Parathyroid adenoma (tissue), 2 donors: ENCODE data around the gene GRAMD1C.

Experiments
- H2AFZ ChIP-seq: fragments of 300-600 bp; sonication (generic); one replicate; pipeline ENCODE4 v1.7.0; 2017; ENCODE audit warnings: antibody characterized with exemption, mild to moderate bottlenecking
- H3K27ac ChIP-seq: fragments of 300-600 bp; sonication (generic); one replicate; pipeline ENCODE4 v1.7.0; 2017
- H3K27me3 ChIP-seq: fragments of 300-600 bp; sonication (generic); one replicate; pipeline ENCODE4 v1.7.0; 2017; ENCODE audit warnings: low read length; ENCODE audit not compliant: control insufficient read depth, insufficient read depth
- H3K36me3 ChIP-seq: fragments of 300-600 bp; sonication (generic); one replicate; pipeline ENCODE4 v1.7.0; 2017; ENCODE audit warnings: low read length; ENCODE audit not compliant: control insufficient read depth, insufficient read depth
- H3K4me1 ChIP-seq: fragments of 300-600 bp; sonication (generic); one replicate; pipeline ENCODE4 v1.7.0; 2017; ENCODE audit warnings: control low read depth
- H3K4me2 ChIP-seq: fragments of 300-600 bp; sonication (generic); one replicate; pipeline ENCODE4 v1.7.0; 2017; ENCODE audit warnings: low read length
- H3K4me3 ChIP-seq: fragments of 300-600 bp; sonication (generic); one replicate; pipeline ENCODE4 v1.7.0; 2017; ENCODE audit warnings: low read depth, low read length
- H3K79me2 ChIP-seq: fragments of 300-600 bp; sonication (generic); one replicate; pipeline ENCODE4 v1.7.0; 2017; ENCODE audit warnings: control low read depth
- H3K9ac ChIP-seq: fragments of 300-600 bp; sonication (generic); one replicate; pipeline ENCODE4 v1.7.0; 2017; ENCODE audit warnings: mild to moderate bottlenecking
- H3K9me3 ChIP-seq: fragments of 300-600 bp; sonication (generic); one replicate; pipeline ENCODE4 v1.7.0; 2017; ENCODE audit warnings: low read length; ENCODE audit not compliant: control insufficient read depth
- TF ChIP-seq, protein P1 (sequence below): fragments of 300-600 bp; sonication (generic); IDR thresholded peaks from one replicate; pipeline ENCODE4 v1.7.0; 2017; ENCODE audit warnings: antibody characterized with exemption, mild to moderate bottlenecking
- donor health status: primary hyperparathyroidism.

GRAMD1C gene

GRCh38 chr3:113910966-113911365 is 72.4 kb downstream of the GRAMD1C start:
- TF ChIP-seq, protein P1, sequence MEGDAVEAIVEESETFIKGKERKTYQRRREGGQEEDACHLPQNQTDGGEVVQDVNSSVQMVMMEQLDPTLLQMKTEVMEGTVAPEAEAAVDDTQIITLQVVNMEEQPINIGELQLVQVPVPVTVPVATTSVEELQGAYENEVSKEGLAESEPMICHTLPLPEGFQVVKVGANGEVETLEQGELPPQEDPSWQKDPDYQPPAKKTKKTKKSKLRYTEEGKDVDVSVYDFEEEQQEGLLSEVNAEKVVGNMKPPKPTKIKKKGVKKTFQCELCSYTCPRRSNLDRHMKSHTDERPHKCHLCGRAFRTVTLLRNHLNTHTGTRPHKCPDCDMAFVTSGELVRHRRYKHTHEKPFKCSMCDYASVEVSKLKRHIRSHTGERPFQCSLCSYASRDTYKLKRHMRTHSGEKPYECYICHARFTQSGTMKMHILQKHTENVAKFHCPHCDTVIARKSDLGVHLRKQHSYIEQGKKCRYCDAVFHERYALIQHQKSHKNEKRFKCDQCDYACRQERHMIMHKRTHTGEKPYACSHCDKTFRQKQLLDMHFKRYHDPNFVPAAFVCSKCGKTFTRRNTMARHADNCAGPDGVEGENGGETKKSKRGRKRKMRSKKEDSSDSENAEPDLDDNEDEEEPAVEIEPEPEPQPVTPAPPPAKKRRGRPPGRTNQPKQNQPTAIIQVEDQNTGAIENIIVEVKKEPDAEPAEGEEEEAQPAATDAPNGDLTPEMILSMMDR, result no peak
- H3K9ac ChIP-seq, result no peak overlapping the region
- H3K4me1 ChIP-seq, result no peaks in the 10 kb centered on the region
- H3K9me3 ChIP-seq, result no peaks in the 10 kb centered on the region
- H3K27me3 ChIP-seq, result no peaks in the 10 kb centered on the region
- no peak overlapping the region for H3K4me2 ChIP-seq
- H3K4me3 ChIP-seq, result no peak overlapping the region
- H3K27ac ChIP-seq, result no peak overlapping the region
- no peaks in the 10 kb centered on the region for H3K79me2 ChIP-seq
- H2AFZ ChIP-seq, result no peak overlapping the region
- no peaks in the 10 kb centered on the region for H3K36me3 ChIP-seq

DNA sequence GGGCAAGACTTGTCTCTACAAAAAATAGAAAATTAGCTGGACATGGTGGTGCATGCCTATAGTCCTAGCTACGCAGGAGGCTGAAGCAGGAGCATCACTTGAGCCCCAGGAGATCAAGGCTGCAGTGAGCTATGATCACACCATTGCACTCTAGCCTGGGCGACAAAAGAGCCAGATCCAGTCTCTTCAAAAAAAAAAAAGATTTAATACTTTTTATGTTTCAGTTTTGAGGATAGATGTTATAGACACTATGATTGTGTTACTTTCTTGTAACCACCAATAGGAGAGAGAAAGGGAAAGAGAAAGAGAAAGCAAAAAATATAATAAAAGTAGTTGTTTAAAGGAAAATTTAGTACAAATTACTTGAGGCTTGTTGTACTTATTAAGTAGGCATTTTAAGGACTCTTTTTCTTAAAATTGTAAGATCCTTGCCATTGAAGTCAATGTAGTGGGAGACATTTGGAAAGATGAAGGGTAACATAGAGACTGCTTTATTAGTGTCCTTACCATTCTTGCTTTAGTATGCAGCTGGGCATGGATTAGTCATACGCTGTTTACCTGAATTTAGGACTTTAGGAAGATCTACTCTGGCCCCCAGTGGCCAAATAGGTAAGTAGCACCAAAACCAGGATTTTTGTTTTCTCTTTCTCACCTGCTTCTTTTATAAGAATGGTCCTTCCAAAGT is 74.1 kb downstream of the GRAMD1C start:
- Histone ChIP-seq H3K9ac (no peak overlapping the region), H3K4me3 (peak overlapping the region; percentile 2), H3K4me1 (no peaks in the 10 kb centered on the region), H3K27me3 (no peaks in the 10 kb centered on the region), H3K36me3 (no peaks in the 10 kb centered on the region), H3K4me2 (no peak overlapping the region), H3K79me2 (no peaks in the 10 kb centered on the region), H3K9me3 (no peaks in the 10 kb centered on the region), H3K27ac (no peak overlapping the region), H2AFZ (peak overlapping the region; percentile 43)
- TF ChIP-seq, protein P1, result peak; percentile 71

GRCh38 chr3:113914646-113915045 is 76.1 kb downstream of the GRAMD1C start:
- Histone ChIP-seq H3K4me1 (no peaks in the 10 kb centered on the region), H3K36me3 (no peaks in the 10 kb centered on the region), H3K79me2 (no peaks in the 10 kb centered on the region), H3K4me2 (no peak overlapping the region), H3K27ac (no peak overlapping the region), H2AFZ (no peak overlapping the region), H3K27me3 (no peaks in the 10 kb centered on the region), H3K9ac (no peak overlapping the region), H3K9me3 (no peaks in the 10 kb centered on the region), H3K4me3 (no peak overlapping the region)
- TF ChIP-seq, protein P1, result no peak

- H3K36me3 ChIP-seq, result no peaks in the 10 kb centered on the region
- H3K79me2 ChIP-seq, result no peaks in the 10 kb centered on the region
- no peaks in the 10 kb centered on the region for H3K27me3 ChIP-seq
- H3K9ac ChIP-seq, result no peak overlapping the region
- H3K4me1 ChIP-seq, result no peaks in the 10 kb centered on the region
- no peak overlapping the region for H3K4me2 ChIP-seq
- H3K4me3 ChIP-seq, result no peak overlapping the region
- TF ChIP-seq, protein P1, result no peak
- no peak overlapping the region for H3K27ac ChIP-seq
- no peaks in the 10 kb centered on the region for H3K9me3 ChIP-seq
- no peak overlapping the region for H2AFZ ChIP-seq
Observed at GRCh38 chr3:113927556-113927955, 89.0 kb downstream of the GRAMD1C start.

GRCh38 chr3:113946831-113947230 is 108.2 kb downstream of the GRAMD1C start:
- peak overlapping the region; percentile 85 for H2AFZ ChIP-seq
- H3K79me2 ChIP-seq, result no peaks in the 10 kb centered on the region
- H3K4me1 ChIP-seq, result no peaks in the 10 kb centered on the region
- no peaks in the 10 kb centered on the region for H3K27me3 ChIP-seq
- peak overlapping the region; percentile 52 for H3K27ac ChIP-seq
- TF ChIP-seq, protein P1, result no peak
- peak overlapping the region; percentile 58 for H3K4me3 ChIP-seq
- no peak overlapping the region for H3K9ac ChIP-seq
- no peaks in the 10 kb centered on the region for H3K36me3 ChIP-seq
- H3K4me2 ChIP-seq, result peak overlapping the region; percentile 65
- no peaks in the 10 kb centered on the region for H3K9me3 ChIP-seq
